Measurements from ENCODE around the gene ELAVL3.

DNA sequence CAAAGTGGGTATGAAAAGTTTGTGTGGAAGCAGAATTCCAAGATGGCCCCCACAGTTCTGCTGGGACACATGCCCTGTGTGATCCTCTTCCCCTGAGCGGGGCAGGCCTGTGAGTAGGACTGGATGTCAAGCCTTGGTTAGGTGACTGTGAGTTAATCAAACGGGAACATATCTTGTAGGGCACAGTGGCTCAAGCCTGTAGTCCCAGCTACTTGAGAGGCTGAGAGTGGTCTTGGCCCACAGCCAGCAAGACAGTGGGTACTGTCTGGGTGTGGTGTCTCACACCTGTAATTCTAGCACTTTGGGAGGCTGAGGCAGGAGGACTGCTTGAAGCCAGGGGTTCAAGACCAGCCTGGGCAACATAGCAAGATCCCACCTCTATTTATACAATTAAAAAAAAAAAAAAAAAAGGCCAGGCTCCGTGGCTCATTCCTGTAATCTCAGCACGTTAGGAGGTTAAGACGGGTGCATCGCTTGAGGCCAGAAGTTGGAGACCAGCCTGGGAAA, 18.4 kb upstream of the ELAVL3 start:
- TF ChIP-seq EZH2 (IDR thresholded peaks at IDR 0.05; ENCODE audit: insufficient read depth, poor library complexity, severe bottlenecking) = no peak
- no peak for TF ChIP-seq EZH2phosphoT487 (IDR thresholded peaks at IDR 0.05; ENCODE audit: insufficient read depth, low read depth)

All from GM23248 (cell line).